ENCODE measurements around the gene ALOX15.
"Not testable (repeated sequence)": the region's sequence is repeated elsewhere in the genome, so short reads cannot be mapped to it uniquely, and the experiment has no call there.

ALOX15 gene

DNA sequence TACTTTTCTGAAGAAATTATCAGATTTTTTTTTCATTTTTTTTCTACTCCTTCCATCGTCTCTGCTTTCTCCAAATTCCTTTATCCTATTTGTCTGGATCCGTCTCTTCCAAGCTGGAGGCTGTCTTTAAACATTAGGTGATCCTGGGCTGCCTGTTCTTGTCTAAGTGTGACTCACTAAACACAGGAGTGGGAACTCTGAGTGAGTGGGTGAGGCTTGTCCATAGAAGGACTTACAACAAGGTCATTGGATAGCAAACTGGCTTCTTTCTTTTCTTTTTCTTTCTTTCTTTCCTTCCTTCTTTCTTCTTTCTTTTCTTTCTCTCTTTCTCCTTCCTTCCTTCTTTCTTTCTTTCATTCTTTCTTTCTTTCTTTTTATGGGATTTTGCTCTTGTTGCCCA lies 18.2 kb downstream of the ALOX15 start:
- FAIRE-seq = no peak
- no peak for DNase-seq (ENCODE audit: insufficient read length, low spot score)

DNA sequence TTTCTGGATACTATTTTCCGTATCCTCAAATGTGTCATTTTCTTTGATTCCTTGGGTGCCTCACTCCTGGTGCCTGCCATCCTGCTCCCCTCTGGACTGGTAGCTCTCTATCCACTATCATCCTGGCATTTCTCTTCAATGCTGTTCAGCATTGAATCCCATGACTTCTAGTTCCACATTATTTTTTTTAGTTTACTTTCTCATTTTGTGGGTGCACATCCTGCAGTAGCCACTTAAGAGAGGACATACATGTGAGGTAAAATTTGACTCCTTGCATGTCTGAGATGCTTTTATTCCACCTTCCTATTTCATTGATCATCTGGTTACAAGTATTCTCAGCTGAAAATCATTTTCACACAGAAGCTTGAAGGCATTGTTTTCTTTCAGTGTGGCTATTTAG lies 19.1 kb downstream of the ALOX15 start:
- DNase-seq (ENCODE audit: insufficient read length, low spot score) (no peak), FAIRE-seq (no peak)

DNA sequence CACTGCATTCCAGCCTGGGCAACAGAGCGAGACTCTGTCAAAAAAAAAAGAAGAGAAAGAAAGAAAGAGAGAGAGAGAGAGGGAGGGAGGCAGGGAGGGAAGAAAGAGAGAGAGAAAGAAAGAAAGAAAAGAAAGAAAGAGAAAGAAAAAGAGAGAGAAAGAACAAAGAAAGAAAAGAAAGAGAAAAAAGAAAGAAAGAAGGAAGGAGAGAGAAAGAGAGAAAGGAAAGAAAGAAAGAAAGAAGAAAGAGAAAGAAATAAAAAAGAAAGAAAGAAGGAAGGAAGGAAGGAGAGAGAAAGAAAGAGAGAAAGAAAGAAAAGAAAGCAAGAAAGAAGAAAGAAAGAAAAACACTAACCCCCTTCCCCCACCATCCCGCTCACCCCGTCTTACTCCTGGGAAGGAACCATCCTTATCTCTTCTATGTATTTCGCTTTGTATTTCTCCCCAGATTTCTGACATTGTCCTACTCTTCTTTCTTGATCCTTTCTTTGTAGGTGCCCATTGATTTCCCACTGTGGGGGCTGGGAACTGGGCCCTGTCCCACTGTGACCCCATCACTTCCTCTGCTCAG lies 20.9 kb downstream of the ALOX15 start:
- FAIRE-seq = no peak
- no peak for DNase-seq (ENCODE audit: insufficient read length, low spot score)

DNA sequence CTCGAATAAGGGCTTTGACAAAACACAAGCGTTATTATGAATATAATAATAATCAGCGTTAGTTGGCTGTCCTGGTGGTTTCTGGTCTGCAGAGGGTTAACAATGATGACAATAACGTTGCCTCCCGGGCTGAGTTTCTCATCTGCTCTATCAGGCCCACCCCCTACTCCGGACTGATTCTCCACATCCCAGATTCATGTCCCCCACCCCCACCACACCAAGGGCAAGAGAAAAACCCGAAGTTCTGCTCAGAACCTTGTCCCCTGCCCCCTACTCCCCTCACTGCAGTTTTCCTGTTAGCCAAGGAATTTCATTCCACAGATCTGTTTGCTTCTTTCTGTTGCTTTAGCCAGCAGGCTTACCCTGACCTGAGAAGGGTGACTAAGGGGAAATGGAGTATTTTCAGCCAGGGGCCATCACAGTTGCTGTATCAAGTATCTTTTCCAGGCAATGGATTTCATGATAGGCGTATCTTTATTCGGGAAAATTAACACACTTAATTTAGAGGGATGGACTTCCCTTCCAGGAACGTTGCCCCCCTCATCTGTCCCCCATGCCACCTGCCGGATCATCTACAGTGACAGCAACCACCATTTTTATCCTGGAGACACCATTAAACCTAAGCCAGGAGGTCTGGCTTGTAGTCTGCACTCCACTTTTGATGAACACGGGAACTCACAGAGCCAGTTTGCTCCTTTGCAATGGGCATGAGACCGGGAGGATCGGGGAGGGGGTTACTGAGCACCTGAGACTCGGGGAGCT lies 23.7 kb downstream of the ALOX15 start:
- FAIRE-seq (no peak), DNase-seq (ENCODE audit: insufficient read length, low spot score) (no peak)

DNA sequence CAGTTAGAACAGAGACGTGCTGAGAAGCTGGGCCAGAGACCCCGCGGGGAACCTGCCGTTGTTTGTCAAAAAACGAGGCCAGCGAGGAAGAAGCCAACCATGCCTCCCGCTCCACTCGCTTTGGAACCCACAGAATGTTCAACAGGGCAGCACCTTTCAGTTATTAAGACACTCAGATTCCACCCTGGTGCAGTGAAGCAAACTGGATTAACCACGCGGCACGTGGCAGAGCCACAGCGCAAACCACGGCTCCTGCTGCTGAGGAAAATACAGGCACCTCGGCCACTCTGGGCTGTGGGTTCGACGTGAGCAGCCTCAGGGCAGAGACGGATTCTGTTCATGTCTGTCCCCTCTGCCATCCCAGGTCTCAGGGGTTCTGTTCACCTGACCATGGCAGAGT lies 24.4 kb downstream of the ALOX15 start:
- DNase-seq (ENCODE audit: insufficient read length, low spot score) = no peak
- FAIRE-seq = no peak

DNA sequence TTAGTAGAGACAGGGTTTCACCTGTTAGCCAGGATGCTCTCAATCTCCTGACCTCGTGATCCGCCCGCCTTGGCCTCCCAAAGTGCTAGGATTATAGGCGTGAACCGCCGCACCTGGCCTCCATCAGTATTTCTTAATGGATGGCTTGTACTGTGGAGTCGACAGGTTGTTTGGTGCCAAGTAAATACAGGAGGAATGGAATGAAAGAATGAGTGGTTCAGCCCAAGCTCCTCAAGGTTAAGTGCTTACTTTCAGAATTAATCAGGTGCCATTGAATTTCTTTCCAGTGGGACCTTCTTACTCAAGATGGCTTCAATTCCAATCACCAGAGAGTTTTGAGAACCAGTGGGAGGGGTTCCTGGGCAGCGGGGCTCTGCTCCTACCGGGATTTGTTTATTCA lies 25.0 kb downstream of the ALOX15 start:
- FAIRE-seq (no peak), DNase-seq (ENCODE audit: insufficient read length, low spot score) (no peak)

DNA sequence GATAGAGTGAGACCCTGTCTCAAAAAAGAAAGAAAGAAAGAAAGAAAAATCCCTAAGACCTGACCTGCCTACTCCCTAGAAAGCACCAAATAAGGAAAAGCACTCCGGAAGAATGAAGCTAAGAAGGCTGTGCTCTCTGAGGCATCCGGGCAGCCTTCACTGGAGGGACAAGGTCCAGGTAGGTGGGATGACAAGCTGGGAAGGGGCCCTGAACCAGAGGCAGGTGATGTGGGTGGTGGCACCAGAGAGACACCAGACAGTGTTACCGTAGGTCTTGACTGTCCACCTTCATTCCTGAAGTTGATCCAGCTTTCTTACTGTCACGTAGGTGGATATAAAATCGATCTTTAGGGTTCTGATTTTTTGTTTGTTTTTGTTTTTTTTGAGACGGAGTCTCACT lies 30.8 kb downstream of the ALOX15 start:
- DNase-seq (ENCODE audit: insufficient read length, low spot score) (no peak), FAIRE-seq (no peak)

DNA sequence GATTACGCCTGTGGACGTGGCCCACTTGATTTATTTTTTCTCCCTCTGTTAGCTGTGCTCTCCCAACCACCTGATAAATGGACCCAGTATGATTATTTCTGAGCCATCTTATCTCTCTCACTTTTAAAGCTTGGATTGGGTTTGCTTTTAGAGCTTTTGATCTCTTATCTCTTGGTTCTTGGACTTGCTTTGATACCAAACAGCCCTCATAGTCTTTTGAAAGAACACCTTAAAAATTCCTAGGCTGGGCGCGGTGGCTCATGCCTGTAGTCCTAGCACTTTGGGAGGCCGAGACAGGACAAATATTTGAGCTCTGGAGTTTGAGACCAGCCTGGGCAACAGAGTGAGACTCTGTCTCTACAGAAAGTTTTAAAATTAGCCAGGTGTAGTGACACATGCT lies 31.3 kb downstream of the ALOX15 start:
- FAIRE-seq = no peak
- no peak for DNase-seq (ENCODE audit: insufficient read length, low spot score)

DNA sequence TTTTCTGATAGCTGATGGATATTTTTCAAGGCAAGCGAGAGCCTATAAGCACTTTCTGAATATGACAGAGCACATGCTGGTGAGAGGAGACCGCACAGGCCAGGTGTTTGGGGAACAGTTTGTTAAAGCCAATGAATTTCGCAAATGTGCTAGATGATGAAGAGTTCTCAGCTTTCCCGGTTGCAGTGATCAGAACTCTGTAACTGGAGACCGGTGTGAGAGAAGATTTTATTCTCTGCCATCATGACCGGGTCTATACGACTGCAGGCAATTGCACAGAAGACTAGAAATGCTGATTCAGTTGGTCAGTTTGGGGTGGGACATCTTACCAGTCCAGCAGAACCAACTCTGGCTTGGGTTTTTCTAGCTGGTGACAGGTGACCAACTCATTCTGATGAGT lies 31.7 kb downstream of the ALOX15 start:
- FAIRE-seq (no peak), DNase-seq (ENCODE audit: insufficient read length, low spot score) (no peak)

DNA sequence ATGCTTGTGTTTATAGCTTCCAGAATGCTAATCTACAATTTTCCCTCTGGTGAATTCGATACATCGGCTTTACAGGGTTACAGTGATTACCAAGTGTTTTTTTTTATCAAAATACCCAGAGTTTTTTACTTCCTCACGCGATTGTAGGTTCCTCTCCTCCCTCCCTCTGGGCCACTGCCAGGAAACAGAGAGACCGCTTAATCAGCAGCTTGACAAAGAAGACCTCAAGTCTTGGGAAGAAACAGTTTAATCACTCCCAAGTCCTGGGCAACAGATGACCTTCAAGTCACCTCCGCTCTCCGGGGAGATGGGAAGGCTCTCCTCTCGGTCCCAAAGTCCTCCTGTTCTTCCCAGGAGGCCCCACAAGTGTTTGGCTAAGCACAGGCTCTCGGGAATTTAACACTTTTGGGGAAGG lies 33.7 kb downstream of the ALOX15 start:
- no peak for DNase-seq (ENCODE audit: insufficient read length, low spot score)

DNA sequence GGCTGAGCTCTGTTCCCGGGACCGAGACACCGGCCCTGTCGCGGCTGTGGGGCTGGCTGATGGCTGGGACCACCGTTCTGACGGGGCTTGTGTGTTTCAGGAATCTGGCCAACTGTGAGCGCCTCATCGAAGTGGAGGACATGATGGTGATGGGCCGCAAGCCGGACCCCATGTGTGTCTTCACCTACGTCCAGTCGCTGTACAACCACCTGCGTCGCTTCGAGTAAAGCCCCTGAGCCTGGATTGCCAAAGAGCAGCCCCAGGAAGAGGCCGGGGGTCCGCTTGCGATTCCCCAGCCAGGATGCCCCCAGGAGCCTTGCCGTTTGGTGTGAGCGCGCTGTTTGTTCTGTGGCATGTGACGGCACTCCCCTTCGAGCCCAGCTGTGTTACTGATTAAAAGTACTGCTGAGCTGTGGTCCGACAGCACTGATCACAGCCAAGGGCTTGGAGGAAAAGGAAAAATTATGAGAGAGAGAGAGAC lies 34.2 kb downstream of the ALOX15 start:
- no peak for DNase-seq (ENCODE audit: insufficient read length, low spot score)
- FAIRE-seq = no peak

More for the DNA sequence above, 33.7 kb downstream of the ALOX15 start:
- no peak for FAIRE-seq

DNA sequence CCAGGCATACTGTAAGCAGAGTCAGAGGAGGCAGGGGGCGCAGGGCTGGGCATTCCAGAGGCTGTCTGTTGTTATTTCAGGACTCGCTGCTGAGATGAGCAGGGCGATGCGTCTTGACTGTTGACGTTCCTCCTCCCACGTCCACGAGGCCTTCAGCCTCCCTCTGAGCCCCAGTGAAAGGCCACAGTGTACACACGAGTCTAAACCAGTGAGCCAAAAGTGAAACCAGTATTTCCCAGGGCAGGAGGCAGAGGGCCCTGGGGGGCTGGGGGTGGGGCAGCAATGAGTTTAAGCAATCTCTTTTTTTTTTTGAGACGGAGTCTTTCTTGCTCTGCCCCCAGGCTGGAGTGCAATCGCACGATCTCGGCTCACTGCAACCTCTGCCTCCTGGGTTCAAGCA lies 35.7 kb downstream of the ALOX15 start:
- FAIRE-seq = no peak
- DNase-seq (ENCODE audit: insufficient read length, low spot score) = no peak

DNA sequence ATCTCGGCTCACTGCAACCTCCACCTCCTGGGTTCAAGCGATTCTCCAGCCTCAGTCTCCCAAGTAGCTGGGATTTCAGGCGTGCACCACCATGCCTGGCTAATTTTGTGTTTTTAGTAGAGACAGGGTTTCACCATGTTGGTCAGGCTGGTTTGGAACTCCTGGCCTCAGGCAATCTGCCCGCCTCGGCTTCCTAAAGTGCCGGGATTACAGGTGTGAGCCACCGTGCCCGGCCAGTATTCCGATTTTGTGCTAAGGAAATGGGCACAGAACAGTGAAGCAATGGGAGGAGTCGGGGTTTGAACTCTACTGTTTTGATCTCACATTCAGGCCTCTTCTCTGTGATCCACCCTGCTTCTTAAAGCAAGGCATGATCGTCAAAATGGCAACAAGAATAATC lies 36.7 kb downstream of the ALOX15 start:
- FAIRE-seq; DNase-seq (ENCODE audit: insufficient read length, low spot score): not testable (repeated sequence)

DNA sequence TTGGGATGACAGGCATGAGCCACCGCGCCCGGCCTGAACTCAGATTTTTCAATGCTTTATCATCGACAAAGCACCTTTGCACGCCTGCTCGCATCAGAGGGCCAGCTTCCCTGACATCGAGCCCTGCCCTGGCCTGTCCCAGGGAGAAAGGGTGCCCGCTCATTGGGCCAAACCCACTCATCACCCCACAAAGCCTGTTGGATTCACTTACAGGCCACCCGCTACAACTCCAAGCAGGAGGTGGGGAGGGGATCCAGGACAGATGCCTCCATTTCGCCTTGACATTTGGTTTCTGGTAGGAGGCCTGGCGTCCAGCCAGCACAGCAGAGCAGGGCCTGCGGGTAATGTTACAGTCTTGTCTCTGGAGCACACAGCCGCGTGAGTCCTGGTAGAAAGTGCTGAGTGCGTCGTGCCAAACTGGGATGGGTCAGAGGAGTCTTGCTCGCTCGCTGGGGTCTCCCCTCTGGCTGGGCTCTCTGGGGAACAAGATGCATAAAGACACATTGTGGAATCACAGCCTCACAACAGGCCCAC lies 37.3 kb downstream of the ALOX15 start:
- FAIRE-seq (no peak), DNase-seq (ENCODE audit: insufficient read length, low spot score) (no peak)

DNA sequence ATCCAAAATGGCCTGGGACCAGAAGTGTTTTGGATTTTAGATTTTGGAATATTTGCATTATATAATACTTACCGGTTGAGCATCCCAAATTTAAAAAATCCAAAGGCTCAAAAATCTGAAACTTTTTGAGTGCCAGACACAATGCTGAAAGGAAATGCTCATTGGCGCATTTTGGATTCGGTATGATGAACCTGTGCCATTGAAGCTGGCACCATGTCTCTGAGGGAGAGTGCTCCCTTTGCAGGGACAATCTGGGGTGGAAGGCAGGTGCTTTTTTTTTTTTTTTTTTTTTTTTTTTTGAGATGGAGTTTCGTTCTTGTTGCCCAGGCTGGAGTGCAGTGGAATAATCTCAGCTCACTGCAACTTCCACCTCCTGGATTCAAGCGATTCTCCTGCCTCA lies 39.4 kb downstream of the ALOX15 start:
- no peak for FAIRE-seq

DNA sequence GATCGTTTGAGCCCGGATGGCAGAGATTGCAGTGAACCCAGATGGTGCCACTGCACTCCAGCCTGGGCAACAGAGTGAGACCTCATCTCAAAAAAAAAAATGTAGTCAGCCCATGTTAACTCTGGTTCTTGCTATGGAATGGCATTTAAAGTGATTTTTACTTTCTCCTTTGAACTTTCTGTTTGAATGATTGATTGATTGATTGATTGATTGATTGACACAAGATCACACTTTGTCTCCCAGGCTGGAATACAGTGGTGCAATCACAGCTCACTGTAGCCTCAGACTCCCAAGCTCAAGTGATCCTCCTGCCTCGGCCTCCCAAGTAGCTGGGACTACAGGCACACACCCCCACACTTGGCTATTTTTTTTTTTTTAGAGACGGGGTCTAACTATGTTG lies 40.2 kb downstream of the ALOX15 start:
- no peak for DNase-seq (ENCODE audit: insufficient read length, low spot score)
- no peak for FAIRE-seq

More for the DNA sequence above, 39.4 kb downstream of the ALOX15 start:
- DNase-seq (ENCODE audit: insufficient read length, low spot score) = no peak

DNA sequence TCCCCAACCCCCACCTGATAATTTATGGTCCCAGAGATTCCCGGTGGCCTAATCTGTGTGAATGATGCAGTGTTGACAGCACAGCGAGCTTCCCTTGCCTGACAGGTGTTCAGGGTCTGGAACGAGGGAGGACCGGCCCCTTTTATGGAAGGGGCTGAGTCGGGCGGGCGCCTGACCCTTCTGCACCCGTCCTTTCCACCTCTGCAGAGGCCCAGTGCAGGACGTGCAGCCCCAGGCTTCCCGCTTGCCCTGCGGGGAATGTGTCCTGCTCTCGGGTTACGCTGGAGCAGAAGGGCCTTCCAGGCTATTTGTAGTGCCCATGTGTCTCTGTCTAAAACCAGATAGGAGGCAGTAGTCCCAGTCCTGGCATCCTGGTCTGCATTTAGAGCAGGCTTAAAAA lies 40.9 kb downstream of the ALOX15 start:
- FAIRE-seq = no peak
- no peak for DNase-seq (ENCODE audit: insufficient read length, low spot score)

DNA sequence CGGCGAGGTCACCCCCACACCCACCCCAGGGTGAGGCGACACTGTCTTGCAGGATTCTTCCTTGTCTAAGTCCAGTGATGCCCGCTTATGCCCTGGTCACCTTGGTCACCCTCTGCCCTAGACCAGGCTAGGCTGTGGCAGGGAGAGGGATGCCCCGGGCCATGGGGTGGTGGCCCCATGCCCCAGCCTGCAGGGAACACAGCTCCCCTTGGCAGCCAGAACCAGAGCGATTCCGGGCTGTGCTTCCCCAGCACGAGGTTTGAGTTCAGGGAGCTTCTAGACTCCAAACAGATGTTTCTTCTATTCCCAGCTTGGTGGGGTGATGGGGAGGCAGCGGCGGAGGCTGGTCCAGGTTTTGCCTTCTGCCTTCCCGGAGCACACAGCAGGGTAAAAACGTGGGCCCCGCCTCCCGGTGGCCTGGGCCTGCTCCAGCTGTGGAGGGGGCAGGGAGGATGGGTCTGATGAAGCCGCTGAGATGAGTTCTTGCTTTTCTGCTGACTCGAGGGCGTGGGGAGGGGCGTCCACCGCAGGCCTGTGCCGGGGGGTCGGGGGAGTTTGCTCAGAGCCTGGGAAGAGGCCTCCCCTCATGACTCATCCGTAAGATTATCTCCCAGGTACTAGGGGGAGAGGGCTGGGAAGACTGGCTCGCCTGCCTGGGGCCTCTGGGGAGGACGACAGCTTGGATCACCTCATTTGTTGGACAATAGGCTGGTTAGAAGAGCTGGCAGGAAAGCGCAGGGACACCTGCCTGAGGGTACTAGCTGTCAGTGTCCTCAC lies 41.8 kb downstream of the ALOX15 start:
- no peak for DNase-seq (ENCODE audit: insufficient read length, low spot score)

DNA sequence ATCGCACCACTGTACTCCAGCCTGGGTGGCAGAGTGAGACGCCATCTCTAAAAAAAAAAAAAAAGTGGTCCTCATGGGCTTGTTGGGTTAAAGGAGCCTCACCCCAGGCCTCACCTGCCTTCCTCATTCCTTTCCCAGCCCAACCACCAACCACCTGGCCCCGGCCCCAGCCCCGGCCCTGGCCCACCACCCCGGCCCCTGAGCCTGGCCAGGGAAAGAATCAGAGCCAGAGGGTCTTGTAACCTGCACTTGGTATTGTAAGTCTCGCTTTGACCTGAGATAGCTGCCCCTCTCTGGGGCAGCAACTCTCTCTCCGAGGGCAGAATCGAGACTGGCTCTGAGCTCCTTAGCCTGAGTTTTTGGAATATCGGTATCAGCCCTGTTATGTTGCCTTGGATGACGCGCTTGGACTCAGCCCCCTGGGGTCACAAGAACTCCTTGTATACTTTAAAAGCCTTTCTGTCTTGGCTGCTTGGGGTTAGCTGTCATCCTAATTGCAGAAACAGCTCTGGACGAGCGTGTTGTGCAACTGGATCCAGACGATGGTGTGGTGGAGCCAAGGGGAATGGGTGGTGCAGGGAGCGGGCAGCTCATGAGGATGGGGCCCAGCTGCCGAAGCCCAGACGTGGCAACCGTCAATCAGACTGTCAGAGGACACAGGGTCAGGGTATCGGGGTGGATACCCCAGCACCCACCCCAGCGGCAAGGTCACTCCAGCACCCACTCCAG lies 42.5 kb downstream of the ALOX15 start:
- no peak for FAIRE-seq
- DNase-seq (ENCODE audit: insufficient read length, low spot score) = no peak

More for the DNA sequence above, 41.8 kb downstream of the ALOX15 start:
- no peak for FAIRE-seq

DNA sequence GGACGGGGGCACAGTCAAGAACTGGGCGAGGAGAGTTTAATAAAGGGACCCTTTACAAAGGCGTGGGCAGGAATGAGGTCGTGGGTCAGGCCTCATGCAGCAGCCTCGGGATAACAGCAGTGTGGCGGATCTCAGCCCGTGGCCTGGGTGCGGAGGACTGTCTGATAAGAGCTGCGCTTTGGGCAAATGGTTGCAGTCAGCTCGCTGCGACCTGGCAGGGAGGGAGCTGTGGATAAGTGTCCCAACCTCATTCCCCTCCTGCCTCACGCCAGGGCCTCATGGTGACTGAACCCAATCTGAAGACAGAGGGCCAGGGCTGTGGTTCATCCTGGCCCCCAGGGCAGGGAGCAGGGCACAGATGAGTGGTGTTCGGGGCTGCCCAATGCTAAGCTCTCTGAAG lies 43.5 kb downstream of the ALOX15 start:
- FAIRE-seq = no peak
- no peak for DNase-seq (ENCODE audit: insufficient read length, low spot score)

Measured in GM19239 (cell line).